OCI-LY1 (cell line): ENCODE measurements around the gene RAD51B.

Source experiments
- EZH2 ChIP-seq: fragments of 200-600 bp; sonication (generic), shearing (Covaris generic); IDR thresholded peaks from 2 replicates; pipeline ENCODE4 v1.8.0; 2017; ENCODE audit warnings: borderline replicate concordance, mixed run types, mild to moderate bottlenecking, antibody characterized with exemption, low read length, moderate library complexity, mixed read lengths
- TF ChIP-seq, protein P1 (sequence below): fragments of 200-600 bp; sonication (generic), shearing (Covaris generic); IDR thresholded peaks from 2 replicates; pipeline ENCODE4 v1.5.1; 2017; ENCODE audit warnings: mild to moderate bottlenecking, antibody characterized with exemption, low read length, moderate library complexity, mixed read lengths

DNA sequence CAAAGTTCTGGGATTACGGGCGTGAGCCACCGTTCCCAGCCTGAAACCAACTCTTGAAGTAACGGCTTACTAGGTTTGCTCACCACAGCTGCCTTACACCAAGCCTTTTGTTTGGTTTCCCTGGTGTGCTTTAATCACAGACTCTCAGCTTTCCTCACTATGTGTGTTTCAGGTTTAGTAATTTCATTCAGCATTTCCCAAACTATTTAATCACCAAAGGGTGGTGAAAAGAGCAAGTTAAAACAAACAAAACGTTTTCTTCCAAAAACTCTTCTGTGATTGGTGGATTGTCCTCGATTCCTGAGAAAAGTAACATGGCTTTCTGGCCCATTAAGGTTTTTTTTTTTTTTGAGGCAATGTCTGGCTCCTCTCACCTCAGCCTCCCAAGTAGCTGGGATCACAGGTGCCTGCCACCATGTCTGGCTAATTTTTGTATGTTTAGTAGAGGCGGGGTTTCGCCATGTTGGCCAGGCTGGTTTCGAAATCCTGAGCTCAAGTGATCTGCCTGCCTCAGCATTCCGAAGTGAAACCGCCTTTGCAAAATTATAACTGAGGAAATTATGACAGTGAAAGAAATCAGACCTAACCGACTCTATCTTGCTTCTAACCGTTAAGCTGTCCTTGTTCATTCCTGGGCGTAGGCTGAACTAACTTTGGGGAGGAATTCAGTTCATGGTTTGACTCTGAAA lies 1.7 kb upstream of the RAD51B start:
- TF ChIP-seq, protein P1, sequence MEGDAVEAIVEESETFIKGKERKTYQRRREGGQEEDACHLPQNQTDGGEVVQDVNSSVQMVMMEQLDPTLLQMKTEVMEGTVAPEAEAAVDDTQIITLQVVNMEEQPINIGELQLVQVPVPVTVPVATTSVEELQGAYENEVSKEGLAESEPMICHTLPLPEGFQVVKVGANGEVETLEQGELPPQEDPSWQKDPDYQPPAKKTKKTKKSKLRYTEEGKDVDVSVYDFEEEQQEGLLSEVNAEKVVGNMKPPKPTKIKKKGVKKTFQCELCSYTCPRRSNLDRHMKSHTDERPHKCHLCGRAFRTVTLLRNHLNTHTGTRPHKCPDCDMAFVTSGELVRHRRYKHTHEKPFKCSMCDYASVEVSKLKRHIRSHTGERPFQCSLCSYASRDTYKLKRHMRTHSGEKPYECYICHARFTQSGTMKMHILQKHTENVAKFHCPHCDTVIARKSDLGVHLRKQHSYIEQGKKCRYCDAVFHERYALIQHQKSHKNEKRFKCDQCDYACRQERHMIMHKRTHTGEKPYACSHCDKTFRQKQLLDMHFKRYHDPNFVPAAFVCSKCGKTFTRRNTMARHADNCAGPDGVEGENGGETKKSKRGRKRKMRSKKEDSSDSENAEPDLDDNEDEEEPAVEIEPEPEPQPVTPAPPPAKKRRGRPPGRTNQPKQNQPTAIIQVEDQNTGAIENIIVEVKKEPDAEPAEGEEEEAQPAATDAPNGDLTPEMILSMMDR: no peak
- no peak for TF ChIP-seq EZH2
